ENCODE data around the gene SLC5A2. TPM values are rescaled to one million over a fixed set of nuclear protein-coding genes. Genes with fewer than 3 reads are reported as not detected.
A peak's percentile ranks its signal among the peaks of the same experiment; 100 is the strongest.
"Not testable (repeated sequence)": the region's sequence is repeated elsewhere in the genome, so short reads cannot be mapped to it uniquely, and the experiment has no call there.

SLC5A2 gene
- total RNA-seq, 1 donor from 2014 or later: not detected

DNA sequence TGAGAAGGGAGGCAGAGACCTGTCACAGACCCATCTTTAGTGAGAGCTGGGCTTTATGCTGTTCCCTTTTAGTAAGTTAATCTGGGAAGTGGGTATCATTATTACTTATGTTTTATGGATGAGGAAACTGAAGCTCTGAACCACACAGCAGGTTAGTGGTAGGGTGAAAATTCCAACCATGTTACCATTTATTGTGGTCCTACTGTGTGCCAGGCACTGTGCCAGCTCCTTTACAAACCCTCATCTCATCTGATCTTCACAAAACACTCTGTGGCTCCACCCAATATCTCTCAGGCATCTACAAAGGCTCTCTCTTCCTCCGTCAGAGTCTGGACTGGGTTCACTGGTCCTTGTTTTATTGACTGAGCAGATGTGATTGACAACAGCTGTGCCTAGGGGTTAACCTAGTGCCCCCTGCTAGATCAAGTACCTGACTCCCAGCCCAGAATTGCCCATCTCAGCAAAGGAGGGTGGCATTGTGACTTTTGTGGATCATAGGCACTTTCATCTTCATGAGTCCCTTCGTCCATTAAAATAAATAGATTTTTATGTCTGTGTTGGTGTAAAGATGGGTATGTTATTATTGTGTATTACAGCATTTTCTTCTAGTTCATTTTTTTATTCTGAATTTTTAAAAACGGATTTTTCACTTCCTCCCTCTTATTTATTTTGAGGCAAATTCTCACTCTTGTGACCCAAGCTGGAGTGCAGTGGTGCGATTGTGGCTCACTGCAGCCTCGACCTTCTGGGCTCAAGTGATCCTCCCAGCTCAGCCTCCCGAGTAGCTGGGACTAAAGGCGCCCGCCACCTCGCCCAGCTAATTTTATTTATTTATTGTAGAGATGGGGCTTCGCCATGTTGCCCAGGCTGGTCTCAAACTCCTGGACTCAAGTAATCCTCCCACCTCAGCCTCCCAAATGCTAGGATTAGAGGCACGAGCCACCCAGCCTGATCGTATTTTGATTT is 7.9 kb upstream of the SLC5A2 start:
- DNase-seq (ENCODE audit: low read depth): no peak

DNA sequence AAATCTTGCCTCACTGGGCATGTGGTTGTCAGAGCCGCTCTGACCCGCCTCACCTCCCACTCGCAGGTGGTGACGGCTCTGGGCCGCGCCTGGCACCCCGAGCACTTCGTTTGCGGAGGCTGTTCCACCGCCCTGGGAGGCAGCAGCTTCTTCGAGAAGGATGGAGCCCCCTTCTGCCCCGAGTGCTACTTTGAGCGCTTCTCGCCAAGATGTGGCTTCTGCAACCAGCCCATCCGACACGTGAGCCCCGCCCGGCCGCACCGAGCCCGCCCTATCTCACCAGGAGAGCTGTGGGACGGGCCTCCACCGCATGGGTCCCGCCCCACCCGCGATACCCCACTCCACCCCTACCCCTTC is 7.0 kb upstream of the SLC5A2 start:
- DNase-seq (ENCODE audit: low read depth): no peak

DNA sequence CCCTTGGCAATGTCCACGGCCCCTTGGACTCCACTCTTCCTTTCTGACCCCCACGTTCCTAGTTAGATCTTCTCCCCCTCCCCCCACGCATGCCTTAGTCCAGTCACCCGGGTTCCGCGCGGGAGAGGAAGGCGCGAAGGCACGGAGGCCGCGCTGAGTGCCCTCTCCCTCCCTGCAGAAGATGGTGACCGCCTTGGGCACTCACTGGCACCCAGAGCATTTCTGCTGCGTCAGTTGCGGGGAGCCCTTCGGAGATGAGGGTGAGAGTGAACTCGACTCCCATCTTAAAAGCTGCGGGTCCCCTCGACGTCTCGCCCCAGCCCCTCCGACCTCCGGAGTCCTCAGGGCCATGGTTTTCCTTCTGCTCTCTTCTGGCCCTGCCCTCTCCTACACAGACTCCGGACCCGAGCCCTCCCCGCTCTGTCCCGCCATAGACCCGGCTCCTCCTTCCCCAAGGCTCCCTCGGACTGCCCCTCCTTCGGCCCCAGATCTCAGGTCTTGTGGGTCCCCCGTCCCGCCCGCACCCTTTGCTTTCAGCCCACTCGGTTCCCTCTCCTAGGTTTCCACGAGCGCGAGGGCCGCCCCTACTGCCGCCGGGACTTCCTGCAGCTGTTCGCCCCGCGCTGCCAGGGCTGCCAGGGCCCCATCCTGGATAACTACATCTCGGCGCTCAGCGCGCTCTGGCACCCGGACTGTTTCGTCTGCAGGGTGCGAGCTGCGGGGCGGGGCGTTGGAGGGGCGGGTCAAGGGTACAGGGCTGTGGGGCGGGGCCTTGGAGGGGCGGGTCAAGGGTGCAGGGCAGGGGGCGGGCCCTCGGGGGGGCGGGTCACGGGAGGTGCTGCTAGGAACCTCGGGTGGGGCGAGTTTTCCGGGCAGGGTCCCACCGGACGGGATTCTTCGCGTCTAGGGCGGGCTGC is 6.4 kb upstream of the SLC5A2 start:
- DNase-seq (ENCODE audit: low read depth): no peak

GRCh38 chr16:31477220-31478216 is 5.4 kb upstream of the SLC5A2 start:
- no peak for DNase-seq (ENCODE audit: low read depth)

GRCh38 chr16:31478956-31479355 is 4.0 kb upstream of the SLC5A2 start:
- DNase-seq (ENCODE audit: low read depth): no peak

DNA sequence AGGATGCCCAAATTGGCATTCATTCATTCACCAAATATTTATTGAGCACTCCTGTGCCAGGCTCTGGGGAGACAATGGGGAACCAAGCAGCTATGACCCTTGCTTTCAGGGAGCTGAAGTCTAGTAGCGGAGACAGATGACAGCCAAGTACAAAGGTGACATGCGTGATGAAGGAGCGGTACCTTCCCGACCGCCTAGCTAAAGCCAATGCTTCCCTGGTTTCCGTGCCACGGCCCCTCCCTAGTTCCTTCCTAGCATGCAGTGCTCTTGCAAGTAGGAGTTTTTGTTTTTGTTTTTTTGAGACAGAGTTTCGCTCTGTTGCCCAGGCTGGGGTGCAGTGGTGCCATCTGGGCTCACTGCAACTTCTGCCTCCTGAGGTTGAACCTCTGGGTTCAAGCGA is 3.2 kb upstream of the SLC5A2 start:
- DNase-seq (ENCODE audit: low read depth): no peak

DNA sequence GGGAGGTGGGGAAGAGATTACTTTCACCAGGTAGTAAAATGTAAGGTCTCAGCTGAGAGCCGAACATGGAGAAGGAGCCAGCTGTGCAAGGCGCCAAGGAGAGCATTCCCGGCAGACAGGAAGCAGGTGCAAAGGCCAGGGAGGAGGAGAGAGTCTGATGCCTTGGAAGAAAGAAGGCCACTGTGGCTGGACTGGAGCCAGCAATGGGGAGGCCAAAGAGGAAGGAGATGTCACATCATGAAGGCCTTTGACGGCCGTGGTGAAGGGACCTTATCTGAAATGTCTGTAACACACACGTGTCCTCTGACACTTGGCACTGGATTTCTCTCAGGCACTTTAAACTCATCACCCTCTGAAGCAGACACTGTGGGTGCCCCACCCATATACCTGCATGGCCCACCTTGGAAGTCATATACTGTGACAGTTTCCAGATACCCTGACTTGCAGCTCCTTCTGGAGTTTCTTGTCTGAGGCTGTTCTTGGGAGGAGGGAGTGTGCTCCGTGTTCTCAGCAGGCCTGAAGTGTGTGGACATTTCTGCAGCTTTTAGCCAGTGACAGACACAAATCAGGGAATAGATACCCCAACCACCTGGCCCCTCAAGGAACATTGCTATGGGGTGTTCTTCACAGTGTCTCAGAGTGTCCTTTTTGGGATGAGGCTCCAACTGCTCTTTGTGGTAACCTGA is 1.9 kb upstream of the SLC5A2 start:
- no peak for DNase-seq (ENCODE audit: low read depth)

GRCh38 chr16:31484048-31484447 is 1.1 kb downstream of the SLC5A2 start:
- DNase-seq (ENCODE audit: low read depth): not testable (repeated sequence)

GRCh38 chr16:31484491-31485171 is 1.7 kb downstream of the SLC5A2 start:
- no peak for DNase-seq (ENCODE audit: low read depth)

DNA sequence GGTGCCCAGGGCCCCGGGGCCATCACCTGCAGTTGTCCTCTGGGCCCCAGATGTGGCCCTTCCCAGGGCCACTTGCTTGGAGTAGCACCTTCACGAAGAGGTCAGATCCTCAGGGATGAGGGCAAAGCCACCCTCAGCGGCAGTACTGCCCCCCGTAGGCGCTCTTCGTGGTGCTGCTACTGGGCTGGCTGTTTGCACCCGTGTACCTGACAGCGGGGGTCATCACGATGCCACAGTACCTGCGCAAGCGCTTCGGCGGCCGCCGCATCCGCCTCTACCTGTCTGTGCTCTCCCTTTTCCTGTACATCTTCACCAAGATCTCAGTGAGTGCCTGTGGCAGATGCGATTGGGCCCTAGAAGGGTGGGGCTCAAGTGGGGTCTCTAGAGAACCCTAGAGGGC is 2.6 kb downstream of the SLC5A2 start:
- no peak for DNase-seq (ENCODE audit: low read depth)

DNA sequence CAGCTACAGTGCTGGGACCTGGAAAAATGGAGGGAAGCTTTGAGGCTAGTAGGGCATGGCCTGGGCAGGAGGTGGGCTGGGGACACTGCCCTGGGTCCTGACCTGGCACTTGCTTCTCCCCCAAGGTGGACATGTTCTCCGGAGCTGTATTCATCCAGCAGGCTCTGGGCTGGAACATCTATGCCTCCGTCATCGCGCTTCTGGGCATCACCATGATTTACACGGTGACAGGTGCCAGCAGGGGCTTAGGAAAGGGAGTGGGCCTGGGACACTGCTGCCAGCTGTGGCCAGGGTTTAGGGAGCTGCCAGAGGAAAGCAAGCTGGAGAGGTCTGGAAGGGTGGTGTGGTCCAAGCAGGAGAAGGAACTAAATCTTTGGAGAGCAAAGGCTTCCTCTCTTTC is 3.1 kb downstream of the SLC5A2 start:
- peak; percentile 38 for DNase-seq (ENCODE audit: low read depth)

GRCh38 chr16:31487071-31487719 is 4.3 kb downstream of the SLC5A2 start:
- DNase-seq (ENCODE audit: low read depth): no peak

DNA sequence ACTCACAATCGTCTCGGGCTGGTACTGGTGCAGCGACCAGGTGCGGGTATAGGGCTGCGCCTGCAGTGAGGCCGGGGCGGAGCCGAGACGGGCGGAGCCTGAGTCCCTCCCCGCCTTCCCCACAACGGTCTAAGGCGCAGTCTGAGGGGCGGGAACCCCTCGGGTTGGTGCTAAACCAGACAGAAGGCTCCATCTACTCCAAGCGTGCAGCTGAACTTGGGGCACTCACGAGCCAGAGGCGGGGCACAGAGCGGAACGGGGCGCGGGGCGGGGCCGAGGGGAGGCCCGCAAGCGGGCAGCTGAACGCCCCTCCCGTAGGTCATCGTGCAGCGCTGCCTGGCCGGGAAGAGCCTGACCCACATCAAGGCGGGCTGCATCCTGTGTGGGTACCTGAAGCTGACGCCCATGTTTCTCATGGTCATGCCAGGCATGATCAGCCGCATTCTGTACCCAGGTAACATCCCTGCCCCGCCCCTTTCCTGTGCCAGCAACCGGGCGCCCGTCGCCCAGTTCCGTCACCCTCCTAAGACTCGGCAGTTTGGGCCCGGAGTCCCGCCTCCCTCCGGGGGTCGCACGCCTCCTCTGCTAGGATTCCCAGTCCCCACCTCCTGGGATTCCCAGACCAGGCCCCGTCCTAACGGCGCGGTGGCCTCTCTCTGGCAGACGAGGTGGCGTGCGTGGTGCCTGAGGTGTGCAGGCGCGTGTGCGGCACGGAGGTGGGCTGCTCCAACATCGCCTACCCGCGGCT is 5.0 kb downstream of the SLC5A2 start:
- peak; percentile 41 for DNase-seq (ENCODE audit: low read depth)

- DNase-seq (ENCODE audit: low read depth): no peak
Measured at GRCh38 chr16:31488468-31489297, 5.8 kb downstream of the SLC5A2 start.

- no peak for DNase-seq (ENCODE audit: low read depth)
Measured at GRCh38 chr16:31489298-31489564, 6.3 kb downstream of the SLC5A2 start.

DNA sequence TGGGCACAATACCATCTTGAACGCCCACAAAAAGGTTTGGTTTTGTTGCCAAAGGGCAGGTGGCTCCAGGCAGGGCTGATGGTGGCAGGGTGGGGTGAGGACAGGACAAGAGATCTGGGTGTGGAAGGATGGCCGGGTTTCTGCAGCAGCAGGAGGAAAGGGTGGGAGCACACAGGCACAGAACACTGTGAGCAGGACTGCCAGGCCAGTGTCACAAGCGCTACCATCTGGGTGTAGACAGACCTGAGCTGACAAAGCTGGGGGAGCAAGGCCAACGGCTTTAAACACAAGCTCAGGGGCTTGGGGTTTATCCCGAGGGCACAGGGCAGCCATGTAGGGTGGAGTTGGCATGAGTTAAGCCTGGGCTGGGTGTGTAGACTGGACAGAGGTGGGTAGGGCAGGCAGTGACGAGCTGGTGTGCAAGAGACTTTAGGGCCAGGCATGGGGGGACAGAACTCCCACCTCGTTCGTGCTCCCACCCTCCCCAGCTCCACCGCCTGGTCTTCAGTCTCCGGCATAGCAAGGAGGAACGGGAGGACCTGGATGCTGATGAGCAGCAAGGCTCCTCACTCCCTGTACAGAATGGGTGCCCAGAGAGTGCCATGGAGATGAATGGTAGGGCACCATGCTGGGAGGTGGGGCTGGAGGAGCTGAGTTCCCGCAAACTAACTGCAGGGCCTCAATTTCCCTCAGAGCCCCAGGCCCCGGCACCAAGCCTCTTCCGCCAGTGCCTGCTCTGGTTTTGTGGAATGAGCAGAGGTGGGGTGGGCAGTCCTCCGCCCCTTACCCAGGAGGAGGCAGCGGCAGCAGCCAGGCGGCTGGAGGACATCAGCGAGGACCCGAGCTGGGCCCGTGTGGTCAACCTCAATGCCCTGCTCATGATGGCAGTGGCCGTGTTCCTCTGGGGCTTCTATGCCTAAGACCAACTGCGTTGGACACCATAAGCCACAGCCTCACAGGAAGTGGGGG is 7.0 kb downstream of the SLC5A2 start:
- no peak for DNase-seq (ENCODE audit: low read depth)

Data from myocyte (in vitro differentiated cells).